ENCODE data around the gene CDKN2AIP. TPM values are rescaled to one million over a fixed set of nuclear protein-coding genes. Genes with fewer than 3 reads are reported as not detected.

Gene CDKN2AIP
- total and polyA plus RNA-seq, 4 donors: 7.2 to 15.1 (median 11.0) TPM

DNA sequence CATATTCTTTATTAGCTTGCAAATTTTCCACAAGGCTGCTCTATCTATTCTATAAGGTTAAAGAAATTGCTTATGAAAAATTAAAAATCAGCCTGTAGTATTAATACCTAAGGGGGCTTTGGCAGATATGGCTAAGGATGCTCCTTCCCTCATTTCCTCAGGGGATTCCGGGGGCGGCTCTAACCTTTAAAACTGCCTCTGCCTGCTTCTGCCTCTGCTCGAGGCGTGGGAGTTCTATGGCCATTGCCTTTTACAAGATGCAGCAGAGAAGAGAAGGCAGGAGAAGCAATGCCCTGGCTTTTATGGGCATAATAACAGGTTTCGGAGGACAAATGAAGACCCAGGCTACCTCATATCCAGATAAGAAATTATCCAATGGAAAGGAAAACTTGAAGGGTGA is 8.6 kb upstream of the CDKN2AIP start:
- TF ChIP-seq JUND (IDR thresholded peaks at IDR 0.05) (no peak), NR2F2 (IDR thresholded peaks at IDR 0.05) (no peak)
- no peaks in the 10 kb centered on the region for H3K27me3 ChIP-seq (ENCODE audit: control insufficient read depth in 4 of 4, insufficient read depth in 4 of 4, low read length in 3 of 4)
- H3K4me1 ChIP-seq (ENCODE audit: control insufficient read depth in 4 of 4, insufficient read depth in 4 of 4, low read length in 3 of 4): no peaks in the 10 kb centered on the region
- H3K4me3 ChIP-seq (ENCODE audit: low read depth in 1 of 3, low read length in 3 of 3): no peak overlapping the region
- no peak for DNase-seq (ENCODE audit: low spot score)
- H3K36me3 ChIP-seq (ENCODE audit: control insufficient read depth in 4 of 4, insufficient read depth in 3 of 4, low read depth in 1 of 4, low read length in 3 of 4): no peaks in the 10 kb centered on the region
- H3K9me3 ChIP-seq (ENCODE audit: control insufficient read depth in 4 of 4, low read length in 3 of 4): no peaks in the 10 kb centered on the region
- WGBS: 74% methylated on average over 5 of the region's 5 CpGs
- no peak overlapping the region for H3K27ac ChIP-seq (ENCODE audit: low read depth in 1 of 2, low read length in 2 of 2)
- no peak overlapping the region for H3K9ac ChIP-seq (ENCODE audit: low read depth in 1 of 2, low read length in 2 of 2)

- no peak for DNase-seq (ENCODE audit: low spot score)
- no peak overlapping the region for H3K27ac ChIP-seq (ENCODE audit: low read depth in 1 of 2, low read length in 2 of 2)
- H3K9me3 ChIP-seq (ENCODE audit: control insufficient read depth in 4 of 4, low read length in 3 of 4): no peaks in the 10 kb centered on the region
- no peaks in the 10 kb centered on the region for H3K27me3 ChIP-seq (ENCODE audit: control insufficient read depth in 4 of 4, insufficient read depth in 4 of 4, low read length in 3 of 4)
- no peak overlapping the region for H3K4me3 ChIP-seq (ENCODE audit: low read depth in 1 of 3, low read length in 3 of 3)
- 90% methylated on average over 6 of the region's 6 CpGs for WGBS
- no peaks in the 10 kb centered on the region for H3K36me3 ChIP-seq (ENCODE audit: control insufficient read depth in 4 of 4, insufficient read depth in 3 of 4, low read depth in 1 of 4, low read length in 3 of 4)
- no peak overlapping the region for H3K9ac ChIP-seq (ENCODE audit: low read depth in 1 of 2, low read length in 2 of 2)
- TF ChIP-seq SP1 (IDR thresholded peaks at IDR 0.05) (no peak), HNF4A (conservative IDR thresholded peaks at IDR 0.05) (no peak), EGR1 (IDR thresholded peaks at IDR 0.05; ENCODE audit: low read depth in 2 of 2) (no peak), HNF4G (IDR thresholded peaks at IDR 0.05) (no peak), FOXA1 (IDR thresholded peaks at IDR 0.05) (no peak), NR2F2 (IDR thresholded peaks at IDR 0.05) (no peak), RXRA (IDR thresholded peaks at IDR 0.05) (no peak), CTCF (IDR thresholded peaks at IDR 0.05; ENCODE audit: low read depth, low read length, missing input control) (no peak), JUND (IDR thresholded peaks at IDR 0.05) (no peak), YY1 (IDR thresholded peaks at IDR 0.05) (no peak)
- TF ChIP-seq, protein P1, sequence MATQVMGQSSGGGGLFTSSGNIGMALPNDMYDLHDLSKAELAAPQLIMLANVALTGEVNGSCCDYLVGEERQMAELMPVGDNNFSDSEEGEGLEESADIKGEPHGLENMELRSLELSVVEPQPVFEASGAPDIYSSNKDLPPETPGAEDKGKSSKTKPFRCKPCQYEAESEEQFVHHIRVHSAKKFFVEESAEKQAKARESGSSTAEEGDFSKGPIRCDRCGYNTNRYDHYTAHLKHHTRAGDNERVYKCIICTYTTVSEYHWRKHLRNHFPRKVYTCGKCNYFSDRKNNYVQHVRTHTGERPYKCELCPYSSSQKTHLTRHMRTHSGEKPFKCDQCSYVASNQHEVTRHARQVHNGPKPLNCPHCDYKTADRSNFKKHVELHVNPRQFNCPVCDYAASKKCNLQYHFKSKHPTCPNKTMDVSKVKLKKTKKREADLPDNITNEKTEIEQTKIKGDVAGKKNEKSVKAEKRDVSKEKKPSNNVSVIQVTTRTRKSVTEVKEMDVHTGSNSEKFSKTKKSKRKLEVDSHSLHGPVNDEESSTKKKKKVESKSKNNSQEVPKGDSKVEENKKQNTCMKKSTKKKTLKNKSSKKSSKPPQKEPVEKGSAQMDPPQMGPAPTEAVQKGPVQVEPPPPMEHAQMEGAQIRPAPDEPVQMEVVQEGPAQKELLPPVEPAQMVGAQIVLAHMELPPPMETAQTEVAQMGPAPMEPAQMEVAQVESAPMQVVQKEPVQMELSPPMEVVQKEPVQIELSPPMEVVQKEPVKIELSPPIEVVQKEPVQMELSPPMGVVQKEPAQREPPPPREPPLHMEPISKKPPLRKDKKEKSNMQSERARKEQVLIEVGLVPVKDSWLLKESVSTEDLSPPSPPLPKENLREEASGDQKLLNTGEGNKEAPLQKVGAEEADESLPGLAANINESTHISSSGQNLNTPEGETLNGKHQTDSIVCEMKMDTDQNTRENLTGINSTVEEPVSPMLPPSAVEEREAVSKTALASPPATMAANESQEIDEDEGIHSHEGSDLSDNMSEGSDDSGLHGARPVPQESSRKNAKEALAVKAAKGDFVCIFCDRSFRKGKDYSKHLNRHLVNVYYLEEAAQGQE (IDR thresholded peaks at IDR 0.05): no peak
- TF ChIP-seq, protein P2, sequence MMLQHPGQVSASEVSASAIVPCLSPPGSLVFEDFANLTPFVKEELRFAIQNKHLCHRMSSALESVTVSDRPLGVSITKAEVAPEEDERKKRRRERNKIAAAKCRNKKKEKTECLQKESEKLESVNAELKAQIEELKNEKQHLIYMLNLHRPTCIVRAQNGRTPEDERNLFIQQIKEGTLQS (IDR thresholded peaks at IDR 0.05): no peak
- TF ChIP-seq, protein P3, sequence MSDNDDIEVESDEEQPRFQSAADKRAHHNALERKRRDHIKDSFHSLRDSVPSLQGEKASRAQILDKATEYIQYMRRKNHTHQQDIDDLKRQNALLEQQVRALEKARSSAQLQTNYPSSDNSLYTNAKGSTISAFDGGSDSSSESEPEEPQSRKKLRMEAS (IDR thresholded peaks at IDR 0.05): no peak
- no peaks in the 10 kb centered on the region for H3K4me1 ChIP-seq (ENCODE audit: control insufficient read depth in 4 of 4, insufficient read depth in 4 of 4, low read length in 3 of 4)
Observed at GRCh38 chr4:183436417-183436816, 8.0 kb upstream of the CDKN2AIP start.

GRCh38 chr4:183437452-183437851 is 7.0 kb upstream of the CDKN2AIP start:
- Histone ChIP-seq H3K36me3 (ENCODE audit: control insufficient read depth in 4 of 4, insufficient read depth in 3 of 4, low read depth in 1 of 4, low read length in 3 of 4) (no peaks in the 10 kb centered on the region), H3K9ac (ENCODE audit: low read depth in 1 of 2, low read length in 2 of 2) (no peak overlapping the region), H3K9me3 (ENCODE audit: control insufficient read depth in 4 of 4, low read length in 3 of 4) (no peaks in the 10 kb centered on the region), H3K27me3 (ENCODE audit: control insufficient read depth in 4 of 4, insufficient read depth in 4 of 4, low read length in 3 of 4) (no peaks in the 10 kb centered on the region), H3K4me3 (ENCODE audit: low read depth in 1 of 3, low read length in 3 of 3) (no peak overlapping the region), H3K4me1 (ENCODE audit: control insufficient read depth in 4 of 4, insufficient read depth in 4 of 4, low read length in 3 of 4) (no peaks in the 10 kb centered on the region), H3K27ac (ENCODE audit: low read depth in 1 of 2, low read length in 2 of 2) (no peak overlapping the region)
- whole genome bisulfite sequencing: 89% methylated on average over 1 of the region's 1 CpG
- no peak for DNase-seq (ENCODE audit: low spot score)
- TF ChIP-seq, protein P3 (IDR thresholded peaks at IDR 0.05): no peak
- TF ChIP-seq, protein P1 (IDR thresholded peaks at IDR 0.05): no peak
- no peak for TF ChIP-seq EGR1 (IDR thresholded peaks at IDR 0.05; ENCODE audit: low read depth in 2 of 2)
- TF ChIP-seq YY1 (IDR thresholded peaks at IDR 0.05): no peak
- no peak for TF ChIP-seq GABPA (IDR thresholded peaks at IDR 0.05 in 1 of 2, conservative IDR thresholded peaks at IDR 0.05 in 1 of 2)
- no peak for TF ChIP-seq ZBTB33 (IDR thresholded peaks at IDR 0.05)
- no peak for TF ChIP-seq NR2F2 (IDR thresholded peaks at IDR 0.05)
- TF ChIP-seq JUND (IDR thresholded peaks at IDR 0.05): no peak
- TF ChIP-seq RAD21 (IDR thresholded peaks at IDR 0.05): no peak
